IPS DF 6.9 (cell line): Measurements from ENCODE around the gene KCNK1.
"Not testable (repeated sequence)": the region's sequence is repeated elsewhere in the genome, so short reads cannot be mapped to it uniquely, and the experiment has no call there.

Experiments used
- DNase-seq: peaks from one replicate; pipeline ENCODE4 v3.0.0-alpha.2; 2013; ENCODE audit warnings: low read depth, low spot score
- H3K27ac ChIP-seq: one replicate; pipeline ENCODE4 v1.5.1; 2013; ENCODE audit warnings: low read length, control low read depth
- H3K27me3 ChIP-seq: 2 replicates; pipeline ENCODE4 v1.6.1; 2013; ENCODE audit warnings: mild to moderate bottlenecking, low read length; ENCODE audit not compliant: control insufficient read depth, insufficient read depth
- H3K36me3 ChIP-seq: 2 replicates; pipeline ENCODE4 v1.6.1; 2013; ENCODE audit warnings: low read length; ENCODE audit not compliant: control insufficient read depth, insufficient read depth
- H3K4me1 ChIP-seq: 2 replicates; pipeline ENCODE4 v1.6.1; 2013; ENCODE audit warnings: low read length; ENCODE audit not compliant: control insufficient read depth, insufficient read depth
- H3K4me3 ChIP-seq: 2 replicates; pipeline ENCODE4 v1.5.1; 2013; ENCODE audit warnings: mild to moderate bottlenecking, low read length
- H3K9me3 ChIP-seq: 2 replicates; pipeline ENCODE4 v1.6.1; 2013; ENCODE audit warnings: low read length, inconsistent platforms; ENCODE audit not compliant: control insufficient read depth, insufficient read depth
- WGBS: extraction: QIAGEN DNeasy Blood & Tissue Kit; methylation state at CpG from one replicate; pipeline ENCODE4 v1.1.7; 2013; ENCODE audit warnings: mixed read lengths, missing lambda C conversion rate; ENCODE audit not compliant: insufficient read length, insufficient coverage; 5-methylcytosine and 5-hydroxymethylcytosine counted together

The KCNK1 gene

DNA sequence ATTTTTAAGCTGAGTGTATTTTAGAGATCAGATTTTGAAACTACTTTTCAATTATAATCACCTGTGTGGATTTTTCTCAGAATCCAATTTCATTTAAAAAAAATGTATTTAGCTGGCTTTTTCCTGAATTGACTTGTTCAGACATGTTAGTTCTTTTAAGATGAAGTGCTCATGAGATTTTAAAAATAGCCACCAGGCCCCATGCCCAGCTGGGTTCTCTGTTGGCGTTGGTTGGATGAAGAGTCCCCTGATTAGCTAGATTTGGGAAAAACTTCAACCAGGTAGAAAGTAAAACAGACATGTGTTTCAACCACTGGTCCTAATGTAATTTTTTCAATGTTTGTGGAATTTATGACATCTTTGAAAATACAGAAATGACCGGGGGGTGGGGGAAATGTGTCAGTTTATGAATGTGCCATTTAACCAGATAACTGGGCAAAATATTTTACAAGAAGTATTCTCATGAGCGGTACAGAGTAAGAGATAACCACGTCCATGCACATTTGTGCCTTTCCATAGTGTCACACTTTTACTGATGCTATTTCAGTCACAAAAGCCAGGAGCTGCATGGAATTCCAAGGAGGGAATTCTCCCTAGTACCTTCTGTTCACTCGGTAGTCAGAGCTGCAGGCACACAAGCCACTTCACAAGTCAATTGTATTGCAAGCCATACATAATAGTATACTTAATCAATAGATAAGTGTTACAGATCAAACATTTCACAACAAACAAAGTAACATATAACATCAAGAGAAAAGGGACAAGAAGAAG, 51.1 kb downstream of the KCNK1 start:
- no peaks in the 10 kb centered on the region for H3K27me3 ChIP-seq
- WGBS: no CpG with 5 or more reads among the region's 5 CpGs
- no peak overlapping the region for H3K4me3 ChIP-seq
- H3K4me1 ChIP-seq: no peaks in the 10 kb centered on the region
- no peak for DNase-seq
- no peak overlapping the region for H3K27ac ChIP-seq
- no peaks in the 10 kb centered on the region for H3K36me3 ChIP-seq
- no peaks in the 10 kb centered on the region for H3K9me3 ChIP-seq

DNA sequence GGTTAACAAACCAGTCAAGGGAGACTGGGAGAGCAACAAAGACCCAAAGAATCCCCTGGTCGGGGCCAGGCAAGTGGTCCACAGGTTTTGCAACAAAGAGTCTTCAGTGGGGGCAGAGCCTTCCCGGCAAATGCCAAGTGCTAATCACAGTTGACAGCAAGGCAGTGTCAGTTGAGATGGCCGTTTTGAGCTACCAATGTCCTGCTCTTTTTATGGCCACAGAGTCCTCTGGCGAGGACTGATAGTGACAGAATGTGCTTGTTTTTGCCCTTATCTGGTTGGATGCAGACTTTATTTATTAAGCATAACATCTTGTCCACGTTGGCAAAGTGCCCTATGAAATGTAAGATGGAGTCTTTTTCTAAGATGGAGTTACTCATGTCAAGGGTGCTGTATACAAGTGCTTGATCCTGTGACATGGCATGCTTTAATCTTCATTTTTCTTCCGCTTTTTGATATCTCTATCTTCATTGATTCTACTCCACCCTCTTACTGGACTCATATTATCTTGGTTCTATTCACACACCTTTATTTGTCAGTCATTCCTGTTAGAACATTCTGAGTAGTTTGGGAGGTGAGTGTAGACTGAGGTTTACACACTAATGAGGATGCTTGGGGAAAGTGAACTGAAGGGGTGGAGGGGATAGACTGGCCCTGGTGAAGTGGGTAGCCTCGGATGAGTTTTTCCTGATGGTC, 51.8 kb downstream of the KCNK1 start:
- H3K4me1 ChIP-seq: no peaks in the 10 kb centered on the region
- H3K4me3 ChIP-seq: no peak overlapping the region
- DNase-seq: no peak
- H3K9me3 ChIP-seq: no peaks in the 10 kb centered on the region
- no CpG with 5 or more reads among the region's 7 CpGs for WGBS
- H3K36me3 ChIP-seq: no peaks in the 10 kb centered on the region
- H3K27me3 ChIP-seq: no peaks in the 10 kb centered on the region
- no peak overlapping the region for H3K27ac ChIP-seq

DNA sequence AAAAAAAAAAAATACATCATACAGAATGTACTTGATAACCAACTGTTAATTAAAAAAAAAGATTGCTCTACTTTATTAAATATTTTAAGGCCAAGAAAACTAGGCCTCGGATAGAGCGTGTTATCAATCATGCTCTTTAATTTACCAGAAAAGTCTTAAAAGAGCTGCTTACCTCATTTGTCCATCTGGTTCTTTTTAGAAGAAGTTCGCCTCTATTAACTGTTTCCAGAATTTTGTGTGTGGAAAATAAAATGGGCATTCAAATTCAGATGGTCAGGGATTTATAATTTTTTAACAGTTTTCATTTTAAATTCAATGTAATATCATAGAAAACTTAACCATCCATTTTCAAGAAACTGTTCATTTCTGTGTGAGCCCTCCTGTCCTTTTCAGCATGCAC, 53.8 kb downstream of the KCNK1 start:
- no peak overlapping the region for H3K4me3 ChIP-seq
- WGBS: no CpG with 5 or more reads among the region's 3 CpGs
- H3K36me3 ChIP-seq: no peaks in the 10 kb centered on the region
- H3K4me1 ChIP-seq: no peaks in the 10 kb centered on the region
- H3K27me3 ChIP-seq: no peaks in the 10 kb centered on the region
- no peak overlapping the region for H3K27ac ChIP-seq
- H3K9me3 ChIP-seq: no peaks in the 10 kb centered on the region
- DNase-seq: no peak

DNA sequence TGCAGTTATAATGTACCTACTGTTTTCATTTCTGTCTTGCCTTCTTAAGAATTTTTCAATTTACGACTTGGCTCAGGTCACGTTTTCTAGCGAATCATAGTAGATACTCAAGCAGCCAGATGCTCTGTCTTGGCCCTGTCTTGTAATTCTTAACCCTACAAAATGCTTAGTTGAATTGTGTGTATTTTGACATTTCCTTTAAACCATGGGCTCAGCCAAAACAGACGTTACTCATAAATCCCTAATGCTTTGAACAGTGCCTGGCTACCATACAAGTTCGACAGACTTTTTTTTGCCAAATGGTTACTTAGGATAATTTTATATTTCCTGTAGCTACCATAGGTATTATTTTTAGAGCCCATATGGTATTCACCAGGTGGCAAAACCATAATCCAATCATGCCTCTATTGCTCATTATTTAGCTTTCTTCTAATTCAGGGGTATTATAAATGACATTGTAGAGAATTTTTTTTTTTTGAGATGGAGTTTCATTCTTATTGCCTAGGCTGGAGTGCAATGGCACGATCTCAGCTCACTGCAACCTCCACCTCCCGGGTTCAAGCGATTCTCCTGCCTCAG, 54.3 kb downstream of the KCNK1 start:
- H3K27me3 ChIP-seq: no peaks in the 10 kb centered on the region
- H3K9me3 ChIP-seq: no peaks in the 10 kb centered on the region
- no peak for DNase-seq
- no peak overlapping the region for H3K4me3 ChIP-seq
- no peak overlapping the region for H3K27ac ChIP-seq
- no CpG with 5 or more reads among the region's 8 CpGs for WGBS
- H3K4me1 ChIP-seq: no peaks in the 10 kb centered on the region
- H3K36me3 ChIP-seq: no peaks in the 10 kb centered on the region

DNA sequence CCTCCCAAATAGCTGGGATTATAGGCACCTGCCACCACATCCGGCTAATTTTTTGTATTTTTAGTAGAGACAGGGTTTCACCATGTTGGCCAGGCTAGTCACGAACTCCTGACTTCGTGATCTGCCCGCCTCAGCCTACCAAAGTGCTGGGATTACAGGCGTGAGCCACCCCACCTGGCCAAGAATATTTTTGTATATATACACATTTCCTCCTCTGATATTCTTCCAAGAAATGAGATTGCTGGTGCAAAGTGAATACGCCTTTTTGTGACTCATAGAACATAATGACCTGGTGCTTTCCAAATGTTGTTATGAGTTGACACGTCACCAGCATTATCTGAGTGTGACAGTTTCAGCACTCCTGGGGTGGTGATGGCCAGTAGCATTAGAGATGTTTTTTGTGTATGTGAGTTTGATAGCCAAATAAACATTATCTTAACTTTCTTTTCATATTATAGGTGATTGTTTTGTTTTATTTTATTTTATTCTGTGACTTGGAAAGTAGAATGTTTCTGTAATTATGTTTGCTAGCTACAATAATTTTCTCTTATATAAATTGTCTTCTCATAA, 54.9 kb downstream of the KCNK1 start:
- H3K36me3 ChIP-seq: no peaks in the 10 kb centered on the region
- no peak overlapping the region for H3K27ac ChIP-seq
- no peak for DNase-seq
- no peaks in the 10 kb centered on the region for H3K9me3 ChIP-seq
- no peaks in the 10 kb centered on the region for H3K4me1 ChIP-seq
- no peak overlapping the region for H3K4me3 ChIP-seq
- H3K27me3 ChIP-seq: no peaks in the 10 kb centered on the region
- WGBS: no CpG with 5 or more reads among the region's 7 CpGs

DNA sequence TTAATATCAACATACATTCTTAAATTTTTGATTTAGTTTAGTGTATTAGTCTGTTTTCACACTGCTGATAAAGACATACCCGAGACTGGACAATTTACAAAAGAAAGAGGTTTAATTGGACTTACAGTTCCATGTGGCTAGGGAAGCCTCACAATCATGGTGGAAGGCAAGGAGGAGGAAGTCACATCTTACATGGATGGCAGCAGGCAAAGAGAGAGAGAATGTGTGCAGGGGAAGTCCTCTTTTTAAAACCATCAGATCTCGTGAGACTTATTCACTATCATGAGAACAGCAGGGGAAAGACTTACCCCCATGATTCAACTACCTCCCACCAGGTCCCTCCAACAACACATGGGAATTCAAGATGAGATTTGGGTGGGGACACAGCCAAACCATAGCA, 56.5 kb downstream of the KCNK1 start:
- DNase-seq, H3K9me3 ChIP-seq, H3K4me1 ChIP-seq, H3K4me3 ChIP-seq, H3K27ac ChIP-seq, H3K27me3 ChIP-seq, H3K36me3 ChIP-seq: not testable (repeated sequence)
- WGBS: no CpG with 5 or more reads among the region's 2 CpGs

DNA sequence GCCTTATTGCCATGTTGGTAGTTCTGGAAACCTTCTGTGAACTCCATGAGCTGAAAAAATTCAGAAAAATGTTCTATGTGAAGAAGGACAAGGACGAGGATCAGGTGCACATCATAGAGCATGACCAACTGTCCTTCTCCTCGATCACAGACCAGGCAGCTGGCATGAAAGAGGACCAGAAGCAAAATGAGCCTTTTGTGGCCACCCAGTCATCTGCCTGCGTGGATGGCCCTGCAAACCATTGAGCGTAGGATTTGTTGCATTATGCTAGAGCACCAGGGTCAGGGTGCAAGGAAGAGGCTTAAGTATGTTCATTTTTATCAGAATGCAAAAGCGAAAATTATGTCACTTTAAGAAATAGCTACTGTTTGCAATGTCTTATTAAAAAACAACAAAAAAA, 57.4 kb downstream of the KCNK1 start:
- no peaks in the 10 kb centered on the region for H3K4me1 ChIP-seq
- no peaks in the 10 kb centered on the region for H3K36me3 ChIP-seq
- WGBS: no CpG with 5 or more reads among the region's 5 CpGs
- no peaks in the 10 kb centered on the region for H3K27me3 ChIP-seq
- no peak overlapping the region for H3K27ac ChIP-seq
- H3K9me3 ChIP-seq: no peaks in the 10 kb centered on the region
- DNase-seq: no peak
- no peak overlapping the region for H3K4me3 ChIP-seq

DNA sequence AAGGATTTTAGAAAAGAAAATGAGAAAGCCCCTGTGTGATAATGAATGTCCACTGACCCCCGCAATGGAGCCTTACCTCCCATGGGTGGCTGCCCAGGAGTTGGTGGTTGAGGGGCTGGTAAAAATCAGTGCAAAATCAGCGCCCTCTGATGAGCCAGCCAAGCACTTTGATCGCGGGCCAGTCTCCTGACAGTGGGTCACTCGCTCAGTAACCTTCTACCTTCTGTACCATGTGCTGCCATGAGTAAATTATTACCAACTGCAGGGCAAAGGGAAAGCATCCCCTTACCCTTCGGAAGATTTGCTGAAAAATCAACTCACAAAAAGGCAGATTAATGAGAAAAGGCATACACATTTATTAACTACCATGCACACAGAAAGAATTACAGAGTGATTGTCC, 58.8 kb downstream of the KCNK1 start:
- Histone ChIP-seq H3K36me3 (no peaks in the 10 kb centered on the region), H3K27me3 (no peaks in the 10 kb centered on the region), H3K27ac (no peak overlapping the region), H3K4me3 (no peak overlapping the region), H3K4me1 (no peaks in the 10 kb centered on the region), H3K9me3 (no peaks in the 10 kb centered on the region)
- DNase-seq: no peak
- WGBS: no CpG with 5 or more reads among the region's 6 CpGs

DNA sequence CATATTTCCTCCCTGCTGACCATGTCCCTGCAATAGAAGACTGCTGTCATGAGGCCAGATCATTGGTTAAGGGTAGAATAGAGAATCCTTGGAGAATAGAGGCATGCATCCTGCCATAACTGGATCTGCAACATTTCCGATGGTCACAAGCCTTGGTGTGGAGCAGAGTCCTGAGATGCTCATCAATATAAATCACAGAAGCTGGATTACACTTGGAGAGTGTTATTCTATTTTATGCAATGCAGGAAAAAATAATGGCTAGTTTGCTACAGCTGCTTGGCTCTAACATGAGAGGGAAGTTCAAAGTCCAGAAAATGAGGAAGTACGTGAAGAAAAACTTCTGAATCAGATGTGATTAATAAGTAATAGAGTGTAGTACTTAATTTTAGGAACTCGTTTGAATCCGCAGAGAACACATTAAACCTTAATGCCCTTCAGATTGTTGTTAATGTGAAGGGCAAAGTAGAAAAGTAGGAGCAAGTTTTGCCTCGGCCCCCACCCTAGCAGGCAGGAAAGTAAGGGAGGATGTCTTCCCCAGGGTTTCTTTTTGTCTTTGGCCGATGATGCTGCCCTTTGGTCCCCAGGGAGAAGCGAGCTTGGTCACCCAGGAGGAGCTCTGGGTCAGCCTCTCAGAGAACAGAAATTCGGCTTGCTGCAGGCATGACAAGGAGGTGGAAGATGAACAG, 59.5 kb downstream of the KCNK1 start:
- no peak overlapping the region for H3K4me3 ChIP-seq
- no peaks in the 10 kb centered on the region for H3K4me1 ChIP-seq
- no peaks in the 10 kb centered on the region for H3K9me3 ChIP-seq
- H3K27me3 ChIP-seq: no peaks in the 10 kb centered on the region
- no peak overlapping the region for H3K27ac ChIP-seq
- DNase-seq: no peak
- H3K36me3 ChIP-seq: no peaks in the 10 kb centered on the region
- WGBS: no CpG with 5 or more reads among the region's 8 CpGs

DNA sequence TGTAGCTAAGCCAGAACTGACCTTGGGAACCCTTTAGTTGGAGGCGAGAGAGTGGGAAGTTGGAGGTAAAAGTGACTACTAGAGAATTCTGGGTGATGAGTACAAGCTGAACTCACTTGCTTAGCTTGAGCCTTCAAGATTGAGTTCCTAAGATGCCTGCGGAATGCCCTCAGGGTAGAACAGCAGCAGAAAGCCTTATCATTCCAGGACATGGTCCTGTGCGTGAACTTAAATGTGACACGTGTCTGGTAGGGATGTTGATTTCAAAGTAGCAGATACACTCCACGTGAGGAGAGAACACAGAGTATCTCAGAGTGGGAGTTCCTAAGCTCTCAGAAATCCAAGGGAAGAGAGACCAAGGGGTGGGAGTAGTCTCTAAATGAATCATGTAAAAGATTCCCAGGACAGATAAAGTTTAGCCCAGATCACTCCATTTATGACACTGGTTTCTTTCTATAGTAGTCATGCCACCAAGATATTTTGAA, 60.1 kb downstream of the KCNK1 start:
- Histone ChIP-seq H3K4me1 (no peaks in the 10 kb centered on the region), H3K27me3 (no peaks in the 10 kb centered on the region), H3K9me3 (no peaks in the 10 kb centered on the region), H3K4me3 (no peak overlapping the region), H3K36me3 (no peaks in the 10 kb centered on the region), H3K27ac (no peak overlapping the region)
- no CpG with 5 or more reads among the region's 5 CpGs for WGBS
- no peak for DNase-seq
